ENCODE results near the gene WIZ. TPM values are rescaled to one million over a fixed set of nuclear protein-coding genes. Genes with fewer than 3 reads are reported as not detected.
A peak's percentile ranks its signal among the peaks of the same experiment; 100 is the strongest.

The WIZ gene
- total and polyA plus RNA-seq, 7 donors, result 7.8 to 49.6 (median 18.3) TPM

DNA sequence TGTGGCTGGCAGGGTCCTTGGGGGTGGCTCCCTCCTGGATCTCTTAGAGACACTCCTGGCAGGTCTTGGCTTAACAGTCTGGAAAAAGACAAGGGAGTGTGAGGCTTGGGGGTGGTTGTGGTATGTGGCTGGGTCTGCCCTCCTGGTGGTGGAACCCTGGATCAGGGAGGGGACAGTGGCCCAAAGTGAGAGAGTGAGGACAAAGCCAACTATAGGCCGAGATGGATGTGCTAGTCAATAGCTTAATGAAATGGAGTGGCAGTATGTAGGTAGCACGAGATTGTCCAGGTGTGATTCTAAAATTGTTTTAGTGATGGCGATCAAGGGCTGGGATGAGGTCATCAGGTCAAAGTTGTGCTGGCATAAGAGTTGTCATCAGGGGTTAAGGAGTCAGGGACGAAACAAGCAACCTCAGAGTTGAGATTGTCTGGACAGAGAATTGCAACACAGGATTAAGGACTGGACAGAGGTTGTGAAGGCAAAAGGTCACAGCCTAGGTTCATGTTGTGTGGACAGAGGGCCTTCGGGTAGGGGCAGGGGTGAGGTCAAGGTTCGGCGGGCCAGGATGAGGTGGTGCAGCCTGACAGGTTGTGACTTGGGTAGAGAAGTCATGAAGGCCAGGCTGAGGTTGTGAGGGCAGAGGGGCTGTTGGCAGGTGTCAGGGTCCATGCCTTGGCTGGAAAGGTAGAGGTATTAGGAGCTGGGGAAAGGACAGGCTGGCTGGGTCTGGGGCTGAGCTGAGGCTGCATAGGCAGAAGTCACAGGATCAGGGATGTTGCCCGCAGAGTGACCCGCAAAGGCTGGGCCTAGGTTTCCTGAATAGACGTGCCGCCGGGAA lies 19.1 kb upstream of the WIZ start:
- H3K4me3 ChIP-seq, result peak overlapping the region in 1 of 4 donors; percentile 37
- 44 to 52% methylated on average over 12 of the region's 12 CpGs for WGBS, 2 donors

DNA sequence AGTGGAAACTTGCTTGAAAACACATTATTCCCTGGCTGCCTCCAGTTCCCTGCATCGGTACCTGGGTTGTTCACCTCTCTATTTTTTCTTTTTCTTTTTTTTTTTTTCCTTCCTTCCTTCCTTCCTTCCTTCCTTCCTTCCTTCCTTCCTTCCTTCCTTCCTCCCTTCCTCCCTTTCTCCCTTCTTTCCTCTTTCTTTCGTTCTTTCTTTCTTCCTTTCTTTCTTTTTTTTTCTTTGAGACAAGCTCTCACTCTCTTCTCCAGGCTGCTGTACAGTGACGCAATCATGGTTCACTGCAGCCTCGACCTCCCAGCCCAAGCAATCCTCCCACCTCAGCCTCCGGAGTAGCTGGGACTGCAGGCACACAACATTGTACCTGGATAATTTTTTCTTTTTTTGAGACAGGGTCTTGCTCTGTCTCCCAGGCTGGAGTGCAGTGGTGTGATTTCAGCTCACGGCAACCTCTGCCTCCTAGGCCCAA lies 18.0 kb upstream of the WIZ start:
- Histone ChIP-seq H3K4me3 (no peak overlapping the region), H3K27ac (no peak overlapping the region), H3K4me1 (peaks cover 0 to 10% (median 7%) of the 10 kb centered on the region in 4 donors), H3K36me3 (no peaks in the 10 kb centered on the region), H3K27me3 (peaks cover 13 to 81% (median 47%) of the 10 kb centered on the region in 3 donors), H3K9me3 (peaks cover 0 to 2% (median 0%) of the 10 kb centered on the region in 4 donors)
- TF ChIP-seq POLR2A (IDR thresholded peaks at IDR 0.05), result no peak
- TF ChIP-seq, protein P1, sequence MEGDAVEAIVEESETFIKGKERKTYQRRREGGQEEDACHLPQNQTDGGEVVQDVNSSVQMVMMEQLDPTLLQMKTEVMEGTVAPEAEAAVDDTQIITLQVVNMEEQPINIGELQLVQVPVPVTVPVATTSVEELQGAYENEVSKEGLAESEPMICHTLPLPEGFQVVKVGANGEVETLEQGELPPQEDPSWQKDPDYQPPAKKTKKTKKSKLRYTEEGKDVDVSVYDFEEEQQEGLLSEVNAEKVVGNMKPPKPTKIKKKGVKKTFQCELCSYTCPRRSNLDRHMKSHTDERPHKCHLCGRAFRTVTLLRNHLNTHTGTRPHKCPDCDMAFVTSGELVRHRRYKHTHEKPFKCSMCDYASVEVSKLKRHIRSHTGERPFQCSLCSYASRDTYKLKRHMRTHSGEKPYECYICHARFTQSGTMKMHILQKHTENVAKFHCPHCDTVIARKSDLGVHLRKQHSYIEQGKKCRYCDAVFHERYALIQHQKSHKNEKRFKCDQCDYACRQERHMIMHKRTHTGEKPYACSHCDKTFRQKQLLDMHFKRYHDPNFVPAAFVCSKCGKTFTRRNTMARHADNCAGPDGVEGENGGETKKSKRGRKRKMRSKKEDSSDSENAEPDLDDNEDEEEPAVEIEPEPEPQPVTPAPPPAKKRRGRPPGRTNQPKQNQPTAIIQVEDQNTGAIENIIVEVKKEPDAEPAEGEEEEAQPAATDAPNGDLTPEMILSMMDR (IDR thresholded peaks at IDR 0.05), result no peak
- no peak for TF ChIP-seq POLR2AphosphoS5 (IDR thresholded peaks at IDR 0.05)
- TF ChIP-seq EP300 (IDR thresholded peaks at IDR 0.05), result no peak
- no peak for DNase-seq
- WGBS, 2 donors, result 72 to 77% methylated on average over 6 of the region's 6 CpGs
- intact Hi-C loops (cut with DNase I), result no loop called here

More for the DNA sequence above, 19.1 kb upstream of the WIZ start:
- intact Hi-C loops (cut with DNase I), result no loop called here
- peaks cover 0 to 10% (median 7%) of the 10 kb centered on the region in 4 donors for H3K4me1 ChIP-seq
- H3K27ac ChIP-seq, result no peak overlapping the region
- DNase-seq, result peak; percentile 56
- H3K36me3 ChIP-seq, result no peaks in the 10 kb centered on the region
- peaks cover 0 to 2% (median 0%) of the 10 kb centered on the region in 4 donors for H3K9me3 ChIP-seq
- TF ChIP-seq, protein P1 (IDR thresholded peaks at IDR 0.05), result no peak
- TF ChIP-seq EP300 (IDR thresholded peaks at IDR 0.05) (no peak), POLR2A (IDR thresholded peaks at IDR 0.05) (no peak), POLR2AphosphoS5 (IDR thresholded peaks at IDR 0.05) (no peak)
- peaks cover 13 to 75% (median 41%) of the 10 kb centered on the region in 3 donors for H3K27me3 ChIP-seq

DNA sequence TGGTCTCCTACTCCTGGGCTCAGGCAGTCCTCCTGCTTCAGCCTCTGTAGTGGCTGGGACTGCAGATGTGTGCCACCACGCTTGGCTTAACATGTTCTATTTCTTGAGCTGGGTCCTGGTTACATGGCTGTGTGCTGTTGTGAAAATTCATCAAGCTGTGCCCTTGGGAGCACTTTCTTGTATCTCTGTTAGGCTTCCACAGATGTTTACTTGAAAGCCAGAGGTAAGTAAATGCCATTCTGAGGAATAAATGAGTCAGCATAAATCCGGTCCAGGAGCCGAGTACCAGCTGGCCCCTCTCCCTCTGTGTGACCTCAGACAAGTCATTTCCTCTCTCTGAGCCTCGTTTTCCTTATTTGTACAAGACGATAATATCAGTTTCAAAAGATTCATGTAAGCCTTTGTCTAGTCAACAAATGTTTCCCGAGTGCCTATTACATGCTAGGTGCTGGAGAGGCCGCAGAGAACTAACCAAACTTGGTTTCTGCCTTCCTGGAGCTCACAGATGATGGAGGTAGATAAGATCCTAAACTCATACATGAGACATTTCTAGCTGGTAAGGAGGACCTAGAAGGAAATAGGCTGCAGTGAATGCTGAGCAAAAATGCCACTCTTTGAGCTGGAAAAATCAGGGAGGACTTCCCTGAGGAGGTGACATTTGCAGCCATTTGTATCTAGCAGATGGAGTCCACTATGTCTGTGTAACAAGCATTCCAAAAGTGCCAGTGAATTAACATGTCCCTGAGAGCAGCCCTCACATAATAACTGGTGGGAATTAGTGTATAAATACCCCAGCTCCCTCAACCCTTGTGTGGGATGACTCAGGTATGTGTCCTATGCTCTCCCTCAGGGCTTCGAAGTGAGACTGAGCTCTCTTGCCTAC lies 17.3 kb upstream of the WIZ start:
- Histone ChIP-seq H3K36me3 (no peaks in the 10 kb centered on the region), H3K27ac (no peak overlapping the region), H3K4me1 (peaks cover 0 to 10% (median 7%) of the 10 kb centered on the region in 4 donors), H3K4me3 (no peak overlapping the region), H3K9me3 (no peaks in the 10 kb centered on the region), H3K27me3 (peaks cover 13 to 80% (median 47%) of the 10 kb centered on the region in 3 donors)
- TF ChIP-seq POLR2AphosphoS5 (IDR thresholded peaks at IDR 0.05), result peak in 1 of 4 donors; percentile 12
- no peak for TF ChIP-seq EP300 (IDR thresholded peaks at IDR 0.05)
- no peak for TF ChIP-seq POLR2A (IDR thresholded peaks at IDR 0.05)
- TF ChIP-seq, protein P1 (IDR thresholded peaks at IDR 0.05), result no peak
- no peak for DNase-seq
- 27 to 30% methylated on average over 8 of the region's 8 CpGs for WGBS, 2 donors
- intact Hi-C loops (cut with DNase I), result no loop called here

DNA sequence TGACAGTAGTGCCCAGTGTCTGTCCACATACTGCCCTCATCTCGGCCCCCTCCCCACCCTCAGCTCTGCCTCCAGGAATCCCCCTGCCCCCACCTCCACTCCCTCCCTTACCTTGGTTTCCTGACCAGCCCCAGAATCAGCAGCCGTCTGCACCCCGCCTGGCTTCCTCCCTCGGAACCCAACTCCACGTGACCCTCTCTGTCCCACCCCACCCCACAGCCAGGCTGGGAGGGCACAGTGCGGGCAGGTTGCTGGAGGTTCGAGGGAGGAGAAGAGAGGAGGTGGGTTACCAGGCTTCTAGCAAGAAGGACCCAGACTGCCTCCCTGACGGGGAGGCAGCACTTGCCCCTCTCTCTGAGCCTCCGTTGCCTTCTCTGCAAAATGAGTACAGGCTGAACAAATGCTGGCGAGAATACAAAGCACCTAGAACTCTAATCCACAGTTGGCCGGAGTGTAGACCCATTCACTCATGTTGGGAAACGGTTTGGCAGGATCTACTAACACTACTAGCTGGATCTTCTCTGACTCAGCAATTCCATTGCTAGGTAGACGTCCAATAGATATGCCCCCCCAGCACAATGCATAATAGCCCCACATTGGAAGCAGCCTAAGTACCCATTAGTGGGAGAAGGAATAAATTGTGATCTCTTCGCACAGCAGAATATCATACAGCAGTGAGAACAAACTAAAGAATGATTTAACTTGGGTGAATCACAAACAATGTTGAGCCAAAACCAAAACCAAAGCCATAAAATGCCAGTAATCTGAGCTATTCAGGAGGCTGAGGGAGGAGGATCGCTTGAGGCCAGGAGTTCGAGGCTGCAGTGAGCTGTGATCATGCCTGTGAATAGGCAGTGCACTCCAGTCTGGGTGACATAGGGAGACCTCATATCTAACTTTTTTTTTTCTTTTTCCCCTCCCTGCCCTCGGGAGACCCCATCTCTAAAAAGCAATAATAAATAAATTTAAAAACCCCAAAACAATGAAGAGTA lies 14.9 kb upstream of the WIZ start, which contains the start of gene RASAL3:
RASAL3 (minus strand) TSS at position 151 of the 992 bp plus-strand sequence. CDS start 186 bp downstream, outside the sequence.
- WGBS, 2 donors, result 30 to 31% methylated on average over 17 of the region's 17 CpGs
- no peak for DNase-seq
- Histone ChIP-seq H3K4me3 (peak within 1 kb of the TSS in 3 of 4 donors; percentile 23 to 40 (median 32)), H3K4me1 (peaks cover 0 to 7% (median 5%) of the 10 kb centered on the region in 4 donors), H3K27ac (peak within 1 kb of the TSS in 1 of 4 donors; percentile 16), H3K36me3 (no peaks in the 10 kb centered on the region), H3K27me3 (peaks cover 10 to 63% (median 29%) of the 10 kb centered on the region in 3 donors), H3K9me3 (no peaks in the 10 kb centered on the region)
- TF ChIP-seq POLR2A (IDR thresholded peaks at IDR 0.05), result no peak
- TF ChIP-seq, protein P1 (IDR thresholded peaks at IDR 0.05), result no peak
- TF ChIP-seq POLR2AphosphoS5 (IDR thresholded peaks at IDR 0.05), result no peak
- no peak for TF ChIP-seq EP300 (IDR thresholded peaks at IDR 0.05)
- intact Hi-C loops (cut with DNase I), result no loop called here
